GM11168 (cell line): Measurements from ENCODE around the gene ARHGAP23.

ENCODE experiments used
- in situ Hi-C: fragments of 300-500 bp; cut with MboI; formaldehyde crosslinking; loops from one replicate; pipeline ENCODE4 v1.12.0; 2022; ENCODE audit warnings: low sequenced_read_pairs; ENCODE audit not compliant: unreplicated experiment

Gene ARHGAP23

GRCh38 chr17:38541281-38541680, 113.0 kb downstream of the ARHGAP23 start:
- in situ Hi-C loops = no loop called here

DNA sequence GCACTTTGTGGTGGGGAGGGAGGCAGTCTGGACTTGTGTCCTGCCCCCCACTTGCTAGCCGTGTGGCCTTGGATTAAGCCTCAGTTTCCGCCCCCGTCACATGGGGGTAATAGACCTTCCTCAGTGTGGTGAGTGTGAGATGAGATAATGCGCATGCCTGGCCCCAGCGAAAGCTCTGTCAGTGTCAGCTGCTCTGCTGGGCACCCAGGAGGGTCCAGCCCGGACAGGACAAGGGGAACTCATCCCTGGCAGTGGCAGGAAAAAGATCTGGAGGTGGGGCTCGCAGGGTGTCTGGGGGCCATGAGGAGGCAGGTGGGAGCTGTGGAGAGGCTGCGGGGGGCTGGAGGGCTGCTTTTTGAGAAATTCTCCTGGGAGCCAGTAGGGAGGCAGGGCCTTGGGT, 114.0 kb downstream of the ARHGAP23 start:
- in situ Hi-C loops = no loop called here

- in situ Hi-C loops = no loop called here
These were observed 115.3 kb downstream of the ARHGAP23 start for GRCh38 chr17:38543403-38544174.

DNA sequence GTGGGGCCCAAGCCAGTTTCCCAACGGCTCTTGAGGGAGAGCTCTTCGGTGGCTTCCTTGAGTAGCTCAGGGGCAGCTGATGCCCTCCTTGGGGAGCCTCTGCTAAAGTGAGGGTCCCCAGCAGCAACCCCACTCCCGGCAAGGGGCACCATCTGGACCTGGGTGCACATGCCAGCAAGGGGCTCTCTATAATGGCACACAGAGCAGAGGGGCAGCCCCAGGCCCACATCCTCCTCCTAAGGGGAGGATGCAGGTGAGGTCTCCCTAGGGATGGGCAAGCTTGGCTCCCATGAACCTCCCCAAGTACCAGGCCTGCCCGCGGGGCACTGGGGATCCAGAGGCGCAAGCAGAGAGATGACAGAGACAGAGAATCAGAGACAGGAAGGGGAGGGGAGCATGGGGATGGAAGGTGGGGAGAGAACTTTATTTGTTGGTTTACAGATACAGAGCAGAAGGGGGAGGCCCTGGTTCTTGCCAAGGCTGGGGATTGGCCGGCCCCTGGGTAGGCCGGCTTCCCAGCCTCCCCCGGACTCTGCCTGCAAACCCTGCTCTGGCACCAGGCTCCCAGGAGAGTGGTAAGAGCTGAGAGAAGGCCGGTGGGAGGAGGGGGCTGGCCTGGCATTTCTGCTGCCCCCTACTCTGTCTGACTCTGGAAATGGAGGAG, 116.0 kb downstream of the ARHGAP23 start:
- in situ Hi-C loops = no loop called here

DNA sequence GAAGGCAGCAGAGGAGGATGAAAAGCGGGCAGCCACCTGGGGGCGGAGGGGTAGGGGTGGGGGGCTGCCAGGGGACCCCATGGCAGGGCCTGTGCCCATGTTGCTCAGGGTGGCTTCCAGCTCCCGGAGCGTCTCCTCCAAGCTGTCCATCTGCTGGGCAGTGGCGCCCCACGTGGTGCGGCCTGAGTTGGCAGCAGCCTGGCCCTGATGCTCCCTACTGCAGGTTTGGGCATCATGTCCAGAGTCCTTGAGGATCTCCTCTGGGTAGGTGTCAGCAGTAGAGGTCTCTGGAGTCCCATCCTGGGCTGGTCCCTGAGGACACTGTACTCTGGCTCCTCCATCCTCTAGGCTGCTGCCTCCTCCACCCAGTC, 116.6 kb downstream of the ARHGAP23 start:
- in situ Hi-C loops = no loop called here

DNA sequence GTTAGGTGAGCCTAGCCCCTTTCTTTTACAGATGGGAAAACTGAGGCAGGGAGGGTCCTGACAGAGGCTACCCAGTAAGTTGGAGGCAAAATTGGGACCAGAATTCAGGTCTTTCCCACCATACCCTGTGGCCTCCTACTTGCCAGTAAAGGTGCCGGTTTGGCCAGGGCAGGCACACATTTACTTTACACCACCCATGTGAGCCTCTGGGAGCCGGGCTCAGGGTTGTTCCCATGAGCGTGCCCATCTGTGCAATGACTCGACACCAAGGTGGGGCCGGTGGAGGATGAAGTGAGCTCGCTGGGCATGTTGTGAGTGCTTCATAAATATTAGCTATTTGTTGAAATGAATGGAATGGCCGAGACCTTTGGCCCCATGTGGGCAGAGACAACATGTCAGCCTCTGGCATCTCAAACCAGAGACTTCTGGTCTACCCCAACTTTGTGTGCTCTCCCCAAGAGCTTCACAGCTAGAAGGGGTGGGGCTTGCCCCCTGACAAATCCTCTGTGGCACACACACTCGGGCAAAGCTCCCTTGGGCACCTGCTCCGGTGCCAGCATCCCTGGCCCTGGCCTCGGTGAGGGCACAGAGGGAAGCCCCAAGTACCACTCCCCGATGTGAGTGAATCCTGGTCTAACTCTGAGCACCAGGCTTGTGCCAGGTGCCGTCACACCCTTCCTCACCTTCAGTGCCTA, 117.4 kb downstream of the ARHGAP23 start:
- in situ Hi-C loops = no loop called here

DNA sequence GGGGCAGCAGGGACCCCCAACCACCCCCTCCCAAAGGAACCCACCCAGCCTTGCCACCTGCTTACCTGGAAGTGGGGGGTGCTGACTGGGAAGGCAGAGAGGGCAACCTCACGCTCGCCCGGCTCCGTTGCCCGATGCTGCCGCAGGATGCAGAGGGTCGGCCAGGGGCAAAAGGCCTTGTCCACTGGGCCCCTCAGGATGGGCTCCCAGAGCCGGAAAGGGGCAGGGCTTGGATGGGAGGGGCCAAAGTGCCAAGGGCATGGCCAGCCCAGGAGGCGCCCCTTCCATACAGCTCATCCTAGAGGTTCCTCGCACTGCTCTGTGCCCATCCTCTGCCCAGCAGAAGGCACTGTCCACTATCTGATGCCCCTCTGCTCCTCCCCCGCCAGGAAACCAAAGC, 118.1 kb downstream of the ARHGAP23 start:
- in situ Hi-C loops = no loop called here

GRCh38 chr17:38547444-38547843, 119.2 kb downstream of the ARHGAP23 start:
- in situ Hi-C loops = no loop called here

- in situ Hi-C loops = no loop called here
These were observed 121.0 kb downstream of the ARHGAP23 start for GRCh38 chr17:38549285-38549684.

DNA sequence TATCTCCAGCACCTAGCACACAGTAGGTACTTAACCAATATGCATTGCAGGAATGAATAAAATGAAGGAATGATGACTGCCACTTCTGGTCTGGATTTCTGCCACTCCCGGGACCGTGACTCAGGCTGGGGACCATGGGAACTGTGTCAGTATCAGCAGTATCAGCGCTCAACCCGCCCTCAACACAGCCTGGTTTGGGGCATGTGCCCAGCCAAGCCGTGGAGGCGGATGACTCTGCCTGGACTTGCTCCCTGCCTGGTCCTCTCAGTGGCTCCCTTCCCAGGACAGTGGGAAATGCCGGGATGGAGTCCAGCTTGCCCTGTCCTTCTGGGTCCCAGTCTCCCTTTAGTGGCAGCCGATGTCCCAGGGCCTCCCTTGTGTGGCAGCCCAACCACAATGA, 122.4 kb downstream of the ARHGAP23 start:
- in situ Hi-C loops = loop anchor here (10.0 kb wide), 1 partner anchor 114 kb away; no protein-coding TSS in a partner anchor

DNA sequence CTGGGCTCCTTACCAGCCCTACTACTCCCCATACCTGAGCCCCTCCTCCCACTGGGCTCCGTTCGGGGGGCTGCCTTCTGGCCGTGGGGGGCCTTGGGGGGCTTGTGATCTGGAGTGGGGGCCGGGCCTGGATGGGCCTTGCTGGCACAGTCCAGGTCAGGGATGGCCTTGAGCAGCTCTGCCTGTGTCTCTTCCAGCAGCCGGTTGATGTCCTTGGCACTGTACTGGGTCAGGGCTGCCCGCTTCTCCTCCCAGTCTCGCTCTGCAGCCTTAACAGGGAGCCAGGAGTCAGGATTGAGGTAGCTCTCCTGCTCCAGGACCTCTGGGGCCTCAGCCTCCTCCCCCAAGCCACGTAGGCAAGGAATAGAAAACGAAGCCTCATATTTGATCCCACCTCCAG, 122.9 kb downstream of the ARHGAP23 start:
- in situ Hi-C loops = loop anchor here (10.0 kb wide), 1 partner anchor 114 kb away; no protein-coding TSS in a partner anchor

GRCh38 chr17:38552343-38552742, 124.1 kb downstream of the ARHGAP23 start:
- in situ Hi-C loops = loop anchor here (10.0 kb wide), 1 partner anchor 112 kb away; no protein-coding TSS in a partner anchor

GRCh38 chr17:38554430-38555350, 126.4 kb downstream of the ARHGAP23 start:
- in situ Hi-C loops = loop anchor here (10.0 kb wide), 1 partner anchor 110 kb away; no protein-coding TSS in a partner anchor

DNA sequence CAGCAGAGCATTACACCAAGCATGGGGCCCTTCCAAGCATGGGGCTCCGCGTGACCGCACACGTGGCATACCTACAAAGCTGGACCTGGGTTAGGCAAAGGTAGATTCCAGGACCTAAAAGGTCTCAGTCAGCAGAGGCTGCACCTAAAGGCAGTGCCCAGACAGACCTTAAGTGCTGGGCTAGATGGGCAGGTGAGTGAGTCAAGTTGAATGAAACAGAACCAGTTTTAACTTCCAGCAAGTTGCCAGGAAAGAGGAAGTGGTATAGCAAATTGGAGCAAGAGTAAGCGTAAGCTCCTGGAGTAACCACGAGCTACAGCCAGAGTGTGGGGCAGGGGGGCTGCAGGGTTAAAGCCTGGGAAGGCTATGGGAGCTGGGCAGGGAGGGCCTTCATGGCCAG, 128.0 kb downstream of the ARHGAP23 start:
- in situ Hi-C loops = loop anchor here (10.0 kb wide), 1 partner anchor 109 kb away; no protein-coding TSS in a partner anchor

- in situ Hi-C loops = loop anchor here (10.0 kb wide), 1 partner anchor 107 kb away; no protein-coding TSS in a partner anchor
These were observed 129.1 kb downstream of the ARHGAP23 start for GRCh38 chr17:38557396-38557795.

DNA sequence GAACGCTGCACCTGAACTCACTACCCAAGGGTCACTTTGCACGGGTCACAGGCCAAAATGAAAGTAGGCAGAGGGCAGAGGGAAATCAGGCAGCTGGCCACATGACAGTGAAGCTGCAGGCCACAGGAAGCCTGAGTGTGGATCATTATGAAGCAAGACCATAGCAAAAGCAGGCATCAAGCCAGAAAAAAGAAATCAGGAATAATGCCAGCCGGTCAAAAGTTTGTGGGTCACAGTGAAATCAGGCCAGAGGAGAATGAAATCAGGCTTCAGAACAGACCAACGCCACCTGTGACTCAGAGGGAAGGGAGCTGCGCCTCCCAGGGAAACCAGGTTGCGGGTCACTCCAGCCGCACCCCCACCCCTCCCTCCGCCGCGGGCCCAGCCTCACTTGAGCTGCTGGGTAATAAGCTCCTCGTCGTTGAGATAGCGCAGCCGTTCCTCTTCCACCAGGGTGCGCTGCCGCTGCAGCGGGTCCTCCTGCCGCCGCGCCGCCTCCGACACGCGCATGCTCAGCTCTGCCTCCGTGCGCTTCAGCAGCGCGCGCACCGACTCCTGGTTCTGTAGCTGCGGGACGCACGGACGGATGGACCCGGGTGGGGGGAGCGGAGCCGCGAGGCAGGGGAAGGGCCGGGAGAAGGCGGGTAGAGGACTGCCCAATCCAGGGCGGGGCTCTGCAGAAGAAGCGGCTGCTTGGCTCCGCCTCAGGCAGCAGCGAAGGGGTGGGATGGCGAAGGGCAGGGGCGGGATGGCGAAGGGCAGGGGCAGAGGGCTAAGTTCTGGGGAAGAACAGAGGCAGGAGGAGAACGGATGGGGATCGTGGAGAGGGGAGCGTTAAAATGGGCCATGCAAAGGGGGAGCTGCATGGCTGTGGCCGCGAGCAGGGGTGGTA, 129.8 kb downstream of the ARHGAP23 start:
- in situ Hi-C loops = loop anchor here (10.0 kb wide), 1 partner anchor 107 kb away; no protein-coding TSS in a partner anchor

DNA sequence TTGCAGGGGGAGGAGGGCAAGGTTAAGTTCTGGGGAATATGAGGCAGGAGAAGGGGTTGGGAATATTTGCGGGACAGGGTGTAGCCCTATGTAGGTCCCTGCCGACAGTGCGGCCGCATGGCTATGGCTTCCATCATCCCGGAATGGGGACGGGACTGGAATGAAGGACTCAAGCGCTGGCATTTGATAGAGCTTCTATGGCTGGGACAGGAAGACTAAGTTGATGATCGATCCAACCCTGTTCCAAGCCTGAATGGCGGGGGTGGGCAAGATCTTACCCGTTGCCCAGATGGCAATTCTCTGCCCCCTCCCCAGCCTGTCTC, 130.4 kb downstream of the ARHGAP23 start:
- in situ Hi-C loops = loop anchor here (10.0 kb wide), 1 partner anchor 106 kb away; no protein-coding TSS in a partner anchor

DNA sequence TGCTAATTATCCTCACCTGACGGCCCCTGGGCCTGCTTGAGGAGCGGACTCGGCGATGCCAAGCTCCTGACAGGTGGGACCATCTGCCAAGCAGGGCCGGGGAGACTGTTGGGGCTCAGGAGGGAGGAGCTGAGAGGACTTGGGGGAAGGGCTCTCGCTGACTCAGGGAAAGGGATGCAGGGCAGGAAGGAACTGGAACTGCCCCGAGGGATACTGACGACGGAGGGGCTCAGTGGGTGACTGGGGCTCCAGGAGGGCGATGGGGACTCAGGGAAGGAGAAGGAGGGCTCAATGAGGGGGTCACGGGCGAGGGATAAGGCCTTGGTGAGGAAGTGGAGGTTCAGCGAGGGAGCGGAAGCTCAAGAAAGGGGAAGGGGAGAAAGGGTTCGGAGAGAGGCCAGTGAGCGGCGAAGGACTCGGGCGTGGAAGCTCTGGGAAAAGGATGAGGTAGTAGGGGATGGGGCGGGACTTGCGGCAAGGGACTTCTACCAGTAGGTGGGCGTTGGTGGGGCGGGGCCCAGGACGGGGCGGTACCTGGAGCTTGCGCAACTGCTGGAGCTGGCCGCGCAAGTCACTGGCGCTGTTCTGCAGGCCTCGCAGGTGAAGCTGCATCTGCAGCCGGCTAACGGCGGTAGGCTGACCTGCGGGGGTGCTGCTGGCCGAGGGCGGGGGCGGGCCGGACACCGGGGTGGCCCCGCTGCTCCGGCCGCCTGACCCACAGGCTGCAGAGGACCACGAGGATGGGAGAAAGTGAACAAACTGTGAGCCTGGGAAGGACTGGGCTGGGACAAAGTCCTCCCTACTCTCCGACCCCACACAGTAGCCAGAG, 131.0 kb downstream of the ARHGAP23 start:
- in situ Hi-C loops = loop anchor here (10.0 kb wide), 1 partner anchor 106 kb away; no protein-coding TSS in a partner anchor
